ENCODE data around the gene GNB1L. TPM values are rescaled to one million over a fixed set of nuclear protein-coding genes. Genes with fewer than 3 reads are reported as not detected.

Gene GNB1L
- total and polyA plus RNA-seq, 2 of the 13 experiments (the other 11 are each of a cell fraction or from before 2014, with no cell fraction given) = 2.5 to 7.4 TPM

- no peak overlapping the region for H3K9ac ChIP-seq (ENCODE audit: insufficient read depth, low read depth, low read length)
- no peak overlapping the region for H3K27ac ChIP-seq (ENCODE audit: extremely low read length, insufficient read depth, low read length)
- ATAC-seq = no peak
- peaks cover 31% of the 10 kb centered on the region for H3K4me1 ChIP-seq (ENCODE audit: insufficient read depth, low read length)
- in situ Hi-C loops (cut with HindIII; ENCODE audit: extremely low pct_ligation_motif_present, low pct_unique_long_range_greater_than_20kb) (no loop called here), intact Hi-C loops (cut with micrococcal nuclease; ENCODE audit: unreplicated experiment) (no loop called here)
- DNase-seq (ENCODE audit: low spot score) = no peak
- H3K4me2 ChIP-seq (ENCODE audit: low read depth, low read length) = no peak overlapping the region
- no peaks in the 10 kb centered on the region for H4K20me1 ChIP-seq (ENCODE audit: insufficient read depth, low read length)
- FAIRE-seq = no peak
- 91% methylated on average over 20 of the region's 27 CpGs for WGBS (ENCODE audit: low lambda C conversion rate)
- no peak for TF ChIP-seq SYNCRIP (IDR thresholded peaks at IDR 0.05; ENCODE audit: insufficient read depth, low read depth, low read length)
- TF ChIP-seq SALL1 (CRISPR knock-in tag; IDR thresholded peaks at IDR 0.05) = no peak
- no peak overlapping the region for H3K4me3 ChIP-seq (replicated peaks in 1 of 3; ENCODE audit: insufficient read depth in 1 of 3, low read depth in 2 of 3, low read length in 3 of 3)
- no peaks in the 10 kb centered on the region for H3K79me2 ChIP-seq (ENCODE audit: insufficient read depth, low read length)
- BruUV-seq (replicated peaks) = no TSS peak
- H3K36me3 ChIP-seq (replicated peaks in 1 of 2; ENCODE audit: control insufficient read depth in 1 of 2, insufficient read depth in 2 of 2, low read length in 2 of 2) = no peaks in the 10 kb centered on the region
- H3K9me3 ChIP-seq (ENCODE audit: low read length) = no peaks in the 10 kb centered on the region
- H3K27me3 ChIP-seq (ENCODE audit: control insufficient read depth in 1 of 2, insufficient read depth in 2 of 2, low read length in 2 of 2) = no peaks in the 10 kb centered on the region
- ChIA-PET CTCF (ENCODE audit: low intra/inter-chr PET ratio, low total read pairs) (no interaction called here), POLR2A (no interaction called here)
- no peak overlapping the region for H2AFZ ChIP-seq (ENCODE audit: low read length)
These were observed 18.7 kb upstream of the GNB1L start for GRCh38 chr22:19873138-19873959.

- DNase-seq (ENCODE audit: low spot score) = no peak
- no peaks in the 10 kb centered on the region for H3K36me3 ChIP-seq (replicated peaks in 1 of 2; ENCODE audit: control insufficient read depth in 1 of 2, insufficient read depth in 2 of 2, low read length in 2 of 2)
- no TSS peak for BruUV-seq (replicated peaks)
- in situ Hi-C loops (cut with HindIII; ENCODE audit: extremely low pct_ligation_motif_present, low pct_unique_long_range_greater_than_20kb) (no loop called here), intact Hi-C loops (cut with micrococcal nuclease; ENCODE audit: unreplicated experiment) (no loop called here)
- H3K9ac ChIP-seq (ENCODE audit: insufficient read depth, low read depth, low read length) = no peak overlapping the region
- H3K4me1 ChIP-seq (ENCODE audit: insufficient read depth, low read length) = peaks cover 31% of the 10 kb centered on the region
- no peak overlapping the region for H2AFZ ChIP-seq (ENCODE audit: low read length)
- H3K79me2 ChIP-seq (ENCODE audit: insufficient read depth, low read length) = no peaks in the 10 kb centered on the region
- FAIRE-seq = no peak
- no CpG with 5 or more reads among the region's 7 CpGs for WGBS (ENCODE audit: low lambda C conversion rate)
- POLR2A ChIA-PET = no interaction called here
- H3K4me3 ChIP-seq (replicated peaks in 1 of 3; ENCODE audit: insufficient read depth in 1 of 3, low read depth in 2 of 3, low read length in 3 of 3) = no peak overlapping the region
- no peaks in the 10 kb centered on the region for H3K27me3 ChIP-seq (ENCODE audit: control insufficient read depth in 1 of 2, insufficient read depth in 2 of 2, low read length in 2 of 2)
- CTCF ChIA-PET (ENCODE audit: low intra/inter-chr PET ratio, low total read pairs) = no interaction called here
- H3K9me3 ChIP-seq (ENCODE audit: low read length) = no peaks in the 10 kb centered on the region
- no peak overlapping the region for H3K4me2 ChIP-seq (ENCODE audit: low read depth, low read length)
- TF ChIP-seq ZNF282 (IDR thresholded peaks at IDR 0.05; ENCODE audit: partially characterized antibody) = no peak
- TF ChIP-seq AGO1 (IDR thresholded peaks at IDR 0.05; ENCODE audit: low read depth, low read length, poor library complexity, severe bottlenecking) = peak; percentile 5
- H3K27ac ChIP-seq (ENCODE audit: extremely low read length, insufficient read depth, low read length) = no peak overlapping the region
- H4K20me1 ChIP-seq (ENCODE audit: insufficient read depth, low read length) = no peaks in the 10 kb centered on the region
- ATAC-seq = no peak
These were observed 18.1 kb upstream of the GNB1L start for GRCh38 chr22:19872779-19873137.

Data from HepG2 (cell line).